Keratinocyte (primary cell): Measurements from ENCODE around the gene CACNA1C. TPM values are rescaled to one million over a fixed set of nuclear protein-coding genes. Genes with fewer than 3 reads are reported as not detected.

Experiments
- DNase-seq: peaks from one replicate; pipeline ENCODE4 v3.0.0-alpha.2; 2011; ENCODE audit warnings: low read depth, missing footprints, low spot score
- FAIRE-seq: peaks from 2 replicates; lab custom pipeline; 2011; peaks lifted over from hg19 to GRCh38; lab: Jason Lieb, UNC
- H2AFZ ChIP-seq: 2 replicates; pipeline ENCODE4 v1.6.0; 2012; ENCODE audit warnings: low read length, control low read depth, inconsistent platforms; ENCODE audit not compliant: control insufficient read depth
- H3K27ac ChIP-seq: 2 replicates; pipeline ENCODE4 v1.5.1; 2011; ENCODE audit warnings: low read length; ENCODE audit not compliant: control insufficient read depth, insufficient read depth
- H3K27me3 ChIP-seq: 3 replicates; pipeline ENCODE4 v1.6.0; 2011; ENCODE audit warnings: low read length; ENCODE audit not compliant: control insufficient read depth, insufficient read depth; ENCODE audit errors: extremely low read depth
- H3K36me3 ChIP-seq, 2 experiments: 2 replicates in 1 of 2; 3 replicates in 1 of 2; pipeline ENCODE4 v1.5.1; 2011; ENCODE audit warnings: low read length in 2 of 2, mild to moderate bottlenecking in 1 of 2; ENCODE audit not compliant: control insufficient read depth in 2 of 2, insufficient read depth in 2 of 2; ENCODE audit errors: extremely low read depth in 1 of 2
- H3K4me1 ChIP-seq: 3 replicates; pipeline ENCODE4 v1.5.1; 2011; ENCODE audit warnings: low read length; ENCODE audit not compliant: control insufficient read depth, insufficient read depth; ENCODE audit errors: extremely low read depth
- H3K4me2 ChIP-seq: 3 replicates; pipeline ENCODE4 v1.6.0; 2011; ENCODE audit warnings: low read depth, low read length; ENCODE audit not compliant: control insufficient read depth, insufficient read depth; ENCODE audit errors: extremely low read depth
- H3K4me3 ChIP-seq, 3 experiments: fragments of 200-600 bp in 1 of 3; sonication (generic) in 1 of 3; 2 replicates in 2 of 3; 3 replicates in 1 of 3; pipeline ENCODE4 v1.5.1; 2011 to 2016; ENCODE audit warnings: low read length in 3 of 3, mild to moderate bottlenecking in 3 of 3, control low read depth in 2 of 3, inconsistent platforms in 1 of 3, low read depth in 1 of 3, mixed read lengths in 1 of 3, mixed run types in 1 of 3, moderate library complexity in 1 of 3; ENCODE audit not compliant: control insufficient read depth in 2 of 3, insufficient read depth in 2 of 3; ENCODE audit errors: extremely low read depth in 1 of 3
- H3K79me2 ChIP-seq: 2 replicates; pipeline ENCODE4 v1.6.0; 2012; ENCODE audit warnings: low read length; ENCODE audit not compliant: control insufficient read depth, insufficient read depth
- H3K9ac ChIP-seq: 3 replicates; pipeline ENCODE4 v1.6.0; 2011; ENCODE audit warnings: low read length; ENCODE audit not compliant: control insufficient read depth, insufficient read depth; ENCODE audit errors: extremely low read depth
- H3K9me1 ChIP-seq: 3 replicates; pipeline ENCODE4 v1.6.0; 2011; ENCODE audit warnings: low read length; ENCODE audit not compliant: control insufficient read depth, insufficient read depth; ENCODE audit errors: extremely low read depth
- H3K9me3 ChIP-seq: 2 replicates; pipeline ENCODE4 v1.5.1; 2012; ENCODE audit warnings: low read depth, low read length; ENCODE audit not compliant: control insufficient read depth
- H4K20me1 ChIP-seq: 3 replicates; pipeline ENCODE4 v1.6.0; 2011; ENCODE audit warnings: low read length; ENCODE audit not compliant: control insufficient read depth, insufficient read depth; ENCODE audit errors: extremely low read depth
- CTCF ChIP-seq, 3 experiments: IDR thresholded peaks in 1 of 3; conservative IDR thresholded peaks in 1 of 3; optimal IDR thresholded peaks in 1 of 3; 2 replicates in 2 of 3; 3 replicates in 1 of 3; pipeline versions ENCODE3 to v1.5.1; 2011; ENCODE audit warnings: low read length in 3 of 3, mild to moderate bottlenecking in 3 of 3, moderate library complexity in 2 of 3, control low read depth in 1 of 3, inconsistent platforms in 1 of 3; ENCODE audit not compliant: insufficient read depth in 2 of 3; ENCODE audit errors: extremely low read depth in 1 of 3
- EZH2 ChIP-seq: IDR thresholded peaks from one replicate; pipeline ENCODE4 v1.6.1; 2012; ENCODE audit warnings: inconsistent platforms, mild to moderate bottlenecking, low read length, moderate library complexity
- dilution Hi-C: fragments of 300-500 bp; cut with MboI; formaldehyde crosslinking; loops from one replicate; pipeline ENCODE4 v1.7.0; 2020; ENCODE audit warnings: low sequenced_read_pairs; ENCODE audit not compliant: extremely low pct_ligation_motif_present
- polyA plus RNA-seq, 5 experiments: library from polyadenylated mRNA; depleted of rRNA in 3 of 5; stranded (reverse) in 3 of 5; stranded (forward) in 1 of 5; unstranded in 1 of 5; fragments of >200 nt; gene quantifications; 1 replicate in 1 of 5; 2 replicates in 3 of 5; 3 replicates in 1 of 5; pipeline versions ENCODE4 v1.2.1 to v1.2.3, GENCODE V29; 2011 to 2012; ENCODE audit warnings: missing spikeins in 2 of 5, low read depth in 1 of 5, low replicate concordance in 1 of 5

CACNA1C gene
- polyA plus RNA-seq, 1 donor (not counting 4 experiments of a cell fraction or from before 2014, with no cell fraction given): not detected

GRCh38 chr12:2304223-2304622 lies 251.4 kb downstream of the CACNA1C start:
- H3K9me3 ChIP-seq: no peaks in the 10 kb centered on the region
- TF ChIP-seq CTCF (optimal IDR thresholded peaks at IDR 0.05 in 1 of 3, IDR thresholded peaks at IDR 0.05 in 1 of 3, conservative IDR thresholded peaks at IDR 0.05 in 1 of 3; ENCODE audit: extremely low read depth in 1 of 3, insufficient read depth in 2 of 3, low read length in 3 of 3) (no peak), EZH2 (no peak)
- no peaks in the 10 kb centered on the region for H3K36me3 ChIP-seq
- H3K27me3 ChIP-seq: peaks cover 5% of the 10 kb centered on the region
- no peak overlapping the region for H3K9ac ChIP-seq
- dilution Hi-C loops: no loop called here
- H3K27ac ChIP-seq: no peak overlapping the region
- H3K9me1 ChIP-seq: no peaks in the 10 kb centered on the region
- FAIRE-seq (no peak), DNase-seq (no peak)
- H3K79me2 ChIP-seq: no peaks in the 10 kb centered on the region
- H3K4me3 ChIP-seq: no peak overlapping the region
- H3K4me2 ChIP-seq: no peak overlapping the region
- no peaks in the 10 kb centered on the region for H3K4me1 ChIP-seq
- no peak overlapping the region for H2AFZ ChIP-seq
- no peaks in the 10 kb centered on the region for H4K20me1 ChIP-seq

GRCh38 chr12:2306012-2306411 lies 253.2 kb downstream of the CACNA1C start:
- H3K9me1 ChIP-seq: no peaks in the 10 kb centered on the region
- H3K4me3 ChIP-seq: no peak overlapping the region
- H3K79me2 ChIP-seq: no peaks in the 10 kb centered on the region
- H4K20me1 ChIP-seq: no peaks in the 10 kb centered on the region
- dilution Hi-C loops: no loop called here
- DNase-seq (no peak), FAIRE-seq (no peak)
- H3K9me3 ChIP-seq: no peaks in the 10 kb centered on the region
- TF ChIP-seq EZH2 (no peak), CTCF (optimal IDR thresholded peaks at IDR 0.05 in 1 of 3, IDR thresholded peaks at IDR 0.05 in 1 of 3, conservative IDR thresholded peaks at IDR 0.05 in 1 of 3; ENCODE audit: extremely low read depth in 1 of 3, insufficient read depth in 2 of 3, low read length in 3 of 3) (no peak)
- no peaks in the 10 kb centered on the region for H3K36me3 ChIP-seq
- no peak overlapping the region for H3K27ac ChIP-seq
- H3K9ac ChIP-seq: no peak overlapping the region
- H2AFZ ChIP-seq: no peak overlapping the region
- peaks cover 5% of the 10 kb centered on the region for H3K27me3 ChIP-seq
- no peaks in the 10 kb centered on the region for H3K4me1 ChIP-seq
- H3K4me2 ChIP-seq: no peak overlapping the region
